H1 (cell line): ENCODE results near the gene PRR5. TPM values are rescaled to one million over a fixed set of nuclear protein-coding genes. Genes with fewer than 3 reads are reported as not detected.

Source experiments
- CTCF ChIA-PET: fragments of 300-600 bp; sonication (Branson Sonifier 250); formaldehyde crosslinking; loops from one replicate; lab custom pipeline; 2021; ENCODE audit not compliant: partially characterized antibody; lab: Charles Lee
- POLR2A ChIA-PET: fragments of 300-600 bp; sonication (Branson Sonifier 250); formaldehyde crosslinking; loops from one replicate; lab custom pipeline; 2021; ENCODE audit warnings: inconsistent platforms; ENCODE audit not compliant: partially characterized antibody; lab: Charles Lee
- DNase-seq, 2 experiments: peaks; one replicate each; pipeline versions ENCODE4 v3.0.0 to v3.0.0-alpha.2; 2010 to 2022; ENCODE audit warnings: low spot score in 2 of 2, low read depth in 1 of 2, mixed read lengths in 1 of 2
- FAIRE-seq: peaks from 2 replicates; lab custom pipeline; 2011; peaks lifted over from hg19 to GRCh38; lab: Jason Lieb, UNC
- H2AFZ ChIP-seq: 2 replicates; pipeline ENCODE4 v1.8.1; 2012; ENCODE audit warnings: low read length, inconsistent platforms
- H2AK5ac ChIP-seq: 2 replicates; pipeline ENCODE4 v1.6.1; 2013; ENCODE audit warnings: low read depth, low read length
- H2BK120ac ChIP-seq: replicated peaks from 2 replicates; pipeline ENCODE3; 2013; ENCODE audit warnings: low read depth, low read length, inconsistent platforms
- H2BK12ac ChIP-seq: 2 replicates; pipeline ENCODE4 v1.6.1; 2013; ENCODE audit warnings: low read depth, low read length
- H2BK15ac ChIP-seq: 2 replicates; pipeline ENCODE4 v1.6.1; 2013; ENCODE audit warnings: low read length
- H2BK20ac ChIP-seq: 2 replicates; pipeline ENCODE4 v1.6.1; 2013; ENCODE audit warnings: low read length
- H2BK5ac ChIP-seq: 2 replicates; pipeline ENCODE4 v1.6.1; 2013; ENCODE audit warnings: low read depth, low read length
- H3K14ac ChIP-seq: 2 replicates; pipeline ENCODE4 v1.6.1; 2013; ENCODE audit warnings: inconsistent platforms; ENCODE audit not compliant: insufficient read length
- H3K18ac ChIP-seq: 2 replicates; pipeline ENCODE4 v1.6.1; 2013; ENCODE audit warnings: low read length; ENCODE audit errors: extremely low read depth
- H3K23ac ChIP-seq: 2 replicates; pipeline ENCODE4 v1.6.1; 2013; ENCODE audit warnings: inconsistent platforms; ENCODE audit not compliant: insufficient read length
- H3K23me2 ChIP-seq: 2 replicates; pipeline ENCODE4 v1.6.1; 2013; ENCODE audit warnings: low read depth, low read length
- H3K27ac ChIP-seq: 2 replicates; pipeline ENCODE4 v1.6.1; 2011; ENCODE audit warnings: low read depth, low read length, inconsistent platforms
- H3K27me3 ChIP-seq, 4 experiments: replicated peaks in 1 of 4; 1 replicate in 1 of 4; 2 replicates in 3 of 4; pipeline versions ENCODE4 v1.6.1 to v1.8.1; 2011 to 2013; ENCODE audit warnings: low read length in 3 of 4, mild to moderate bottlenecking in 3 of 4, inconsistent platforms in 2 of 4, mixed read lengths in 2 of 4, moderate library complexity in 1 of 4; ENCODE audit not compliant: control insufficient read depth in 3 of 4, insufficient read depth in 3 of 4; ENCODE audit errors: extremely low read depth in 1 of 4
- H3K36me3 ChIP-seq, 4 experiments: 2 replicates each; pipeline versions ENCODE4 v1.6.1 to v1.8.1; 2011 to 2013; ENCODE audit warnings: mild to moderate bottlenecking in 4 of 4, low read length in 3 of 4, moderate library complexity in 2 of 4, control low read depth in 1 of 4, inconsistent platforms in 1 of 4; ENCODE audit not compliant: insufficient read depth in 4 of 4, control insufficient read depth in 2 of 4
- H3K4ac ChIP-seq: replicated peaks from 2 replicates; pipeline ENCODE3; 2013; ENCODE audit warnings: low read length, low read depth, mixed read lengths, inconsistent platforms; ENCODE audit not compliant: insufficient read length
- H3K4me1 ChIP-seq, 4 experiments: replicated peaks in 1 of 4; 1 replicate in 1 of 4; 2 replicates in 3 of 4; pipeline versions ENCODE4 v1.6.1 to v1.8.1; 2011 to 2013; ENCODE audit warnings: low read length in 3 of 4, inconsistent platforms in 2 of 4, mixed read lengths in 1 of 4; ENCODE audit not compliant: insufficient read depth in 4 of 4, control insufficient read depth in 3 of 4
- H3K4me2 ChIP-seq, 2 experiments: 2 replicates each; pipeline versions ENCODE4 v1.6.1 to v1.8.1; 2011 to 2013; ENCODE audit warnings: low read depth in 2 of 2, low read length in 2 of 2, control low read depth in 1 of 2, inconsistent platforms in 1 of 2, mild to moderate bottlenecking in 1 of 2; ENCODE audit not compliant: insufficient read depth in 1 of 2
- H3K4me3 ChIP-seq, 4 experiments: fragments of 200-600, 300-600 bp in 1 of 4; sonication (generic), shearing (Covaris generic), sonication (Bioruptor Twin) in 1 of 4; 2 replicates each; pipeline versions ENCODE4 v1.5.1 to v1.8.1; 2011 to 2016; ENCODE audit warnings: low read length in 4 of 4, low read depth in 3 of 4, control low read depth in 2 of 4, inconsistent platforms in 2 of 4, mild to moderate bottlenecking in 2 of 4, mixed read lengths in 1 of 4, moderate library complexity in 1 of 4; ENCODE audit not compliant: insufficient read depth in 2 of 4; ENCODE audit errors: extremely low read depth in 1 of 4
- H3K56ac ChIP-seq: replicated peaks from 2 replicates; pipeline ENCODE3; 2013; ENCODE audit warnings: low read depth, mild to moderate bottlenecking, mixed read lengths, low read length, inconsistent platforms; ENCODE audit not compliant: insufficient read length
- H3K79me1 ChIP-seq: 2 replicates; pipeline ENCODE4 v1.6.1; 2013; ENCODE audit warnings: low read depth, low read length, control low read depth
- H3K79me2 ChIP-seq, 2 experiments: 2 replicates each; pipeline versions ENCODE4 v1.6.1 to v1.8.1; 2012 to 2013; ENCODE audit warnings: low read length in 2 of 2, mild to moderate bottlenecking in 2 of 2, inconsistent platforms in 1 of 2; ENCODE audit not compliant: insufficient read depth in 2 of 2, control insufficient read depth in 1 of 2
- H3K9ac ChIP-seq, 4 experiments: replicated peaks in 1 of 4; 1 replicate in 1 of 4; 2 replicates in 3 of 4; pipeline versions ENCODE4 v1.6.1 to v1.8.1; 2011 to 2013; ENCODE audit warnings: low read depth in 3 of 4, low read length in 3 of 4, control low read depth in 2 of 4, mild to moderate bottlenecking in 2 of 4, moderate library complexity in 2 of 4, inconsistent platforms in 1 of 4; ENCODE audit errors: extremely low read depth in 1 of 4
- H3K9me3 ChIP-seq, 2 experiments: 2 replicates each; pipeline versions ENCODE4 v1.6.1 to v1.8.1; 2012 to 2013; ENCODE audit warnings: mild to moderate bottlenecking in 2 of 2, moderate library complexity in 2 of 2, control low read depth in 1 of 2, inconsistent platforms in 1 of 2, low read depth in 1 of 2, low read length in 1 of 2, mixed read lengths in 1 of 2; ENCODE audit not compliant: insufficient read depth in 2 of 2
- H4K20me1 ChIP-seq, 2 experiments: replicated peaks in 1 of 2; 2 replicates each; pipeline versions ENCODE3 to v1.8.1; 2011 to 2013; ENCODE audit warnings: inconsistent platforms in 2 of 2, low read length in 2 of 2, mild to moderate bottlenecking in 1 of 2; ENCODE audit not compliant: insufficient read depth in 2 of 2, control insufficient read depth in 1 of 2
- H4K5ac ChIP-seq: 2 replicates; pipeline ENCODE4 v1.6.1; 2013; ENCODE audit warnings: low read length, low read depth, mixed read lengths, inconsistent platforms; ENCODE audit not compliant: insufficient read length
- H4K8ac ChIP-seq: 2 replicates; pipeline ENCODE4 v1.8.0; 2013; ENCODE audit warnings: mild to moderate bottlenecking, moderate library complexity, low read length, inconsistent platforms; ENCODE audit not compliant: insufficient read depth; ENCODE audit errors: extremely low read depth
- H4K91ac ChIP-seq: replicated peaks from 2 replicates; pipeline ENCODE3; 2013; ENCODE audit warnings: low read length, mixed read lengths, inconsistent platforms; ENCODE audit not compliant: insufficient read length
- ASH2L ChIP-seq: fragments of 200-600, 300-600 bp; sonication (generic); IDR thresholded peaks from one replicate; pipeline ENCODE4 v1.7.1; 2017; ENCODE audit warnings: low read length
- CBX8 ChIP-seq: fragments of 300-800, 300-1000 bp; sonication (generic); IDR thresholded peaks from 2 replicates; pipeline ENCODE4 v1.7.1; 2016; ENCODE audit warnings: low read depth, low read length, borderline replicate concordance
- POLR2A ChIP-seq, 2 experiments: IDR thresholded peaks; 1 replicate in 1 of 2; 2 replicates in 1 of 2; pipeline ENCODE4 v1.6.1; 2011; ENCODE audit warnings: low read depth in 2 of 2, low read length in 2 of 2, mild to moderate bottlenecking in 2 of 2; ENCODE audit errors: control extremely low read depth in 1 of 2
- POU5F1 ChIP-seq: IDR thresholded peaks from 2 replicates; pipeline ENCODE4 v1.6.1; 2011; ENCODE audit warnings: low read depth, mild to moderate bottlenecking, low read length, moderate library complexity
- SIRT6 ChIP-seq: IDR thresholded peaks from one replicate; pipeline ENCODE4 v1.7.1; 2012; ENCODE audit warnings: low read length, inconsistent platforms
- TBP ChIP-seq: IDR thresholded peaks from 2 replicates; pipeline ENCODE4 v1.6.1; 2011; ENCODE audit warnings: low read depth, low read length, improper control_type of control experiment
- WGBS, 2 experiments: shearing (Covaris generic) in 1 of 2; methylation state at CpG; one replicate each; pipeline versions ENCODE4 v1.1.6 to v1.1.7; 2013 to 2015; ENCODE audit warnings: low lambda C conversion rate in 2 of 2, mixed read lengths in 2 of 2, inconsistent platforms in 1 of 2, low coverage in 1 of 2, missing lambda C conversion rate in 1 of 2; ENCODE audit not compliant: insufficient replicate concordance in 2 of 2, insufficient coverage in 1 of 2, insufficient read length in 1 of 2; ENCODE audit errors: extremely low coverage in 1 of 2, missing lambda C conversion rate in 1 of 2; 5-methylcytosine and 5-hydroxymethylcytosine counted together
- polyA plus RNA-seq, 7 experiments: library from polyadenylated mRNA; depleted of rRNA in 3 of 7; stranded (reverse) in 5 of 7; unstranded in 2 of 7; fragments of >200 nt in 5 of 7; fragments of 200-250 nt in 2 of 7; gene quantifications; 1 replicate in 5 of 7; 2 replicates in 1 of 7; 4 replicates in 1 of 7; pipeline versions ENCODE4 v1.2.1 to v1.2.3, GENCODE V29; 2011 to 2013; ENCODE audit warnings: missing spikeins in 2 of 7, mixed read lengths in 2 of 7
- total RNA-seq: library from RNA; stranded (reverse); fragmentation: NEBNext Ultra II Directional; extraction: Animal tissue kit (Norgen Biotek cat#: 25700); gene quantifications from 2 replicates; pipeline ENCODE4 v1.2.1, GENCODE V29; 2021

The PRR5 gene
- total and polyA plus RNA-seq, 2 of the 8 experiments (the other 6 are each of a cell fraction or from before 2014, with no cell fraction given) = 16.5 to 25.7 TPM

DNA sequence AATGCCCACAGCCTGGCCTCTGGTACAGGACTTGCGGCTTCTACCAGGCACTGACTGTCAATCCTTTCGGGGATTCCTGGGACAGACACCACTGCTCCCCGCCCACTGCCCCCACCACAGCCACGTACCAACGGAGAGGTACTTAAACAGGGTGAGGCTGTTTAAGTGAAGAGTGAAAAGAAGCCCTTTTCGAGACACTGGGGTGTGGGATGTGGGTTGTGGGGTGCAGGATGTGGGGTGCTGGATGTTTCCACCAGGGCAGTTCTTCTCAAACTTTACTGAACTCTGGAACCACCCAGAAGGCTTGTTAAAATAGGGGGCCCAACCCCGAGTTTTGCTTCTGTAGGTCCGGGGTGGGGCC is 34.2 kb upstream of the PRR5 start:
- H2BK5ac ChIP-seq = no peak overlapping the region
- H3K27ac ChIP-seq = no peak overlapping the region
- H3K56ac ChIP-seq = no peak overlapping the region
- H3K4ac ChIP-seq = no peak overlapping the region
- no peak overlapping the region for H2BK12ac ChIP-seq
- H4K20me1 ChIP-seq = peaks cover 0 to 4% of the 10 kb centered on the region in 2 experiments
- FAIRE-seq (no peak), DNase-seq (no peak)
- no peak overlapping the region; a peak in 1 of 7 replicates for H3K9ac ChIP-seq
- no peaks in the 10 kb centered on the region for H3K79me1 ChIP-seq
- H2BK15ac ChIP-seq = no peak overlapping the region
- H3K4me1 ChIP-seq = peaks cover 0 to 5% (median 1%) of the 10 kb centered on the region in 4 experiments; a peak in 4 of 7 replicates
- no peak overlapping the region for H4K91ac ChIP-seq
- peak overlapping the region; percentile 64 to 69 for H3K4me2 ChIP-seq
- POLR2A ChIA-PET = no interaction called here
- H3K23me2 ChIP-seq = peaks cover 5% of the 10 kb centered on the region; the same call in 1 of the 2 replicates
- H4K5ac ChIP-seq = no peak overlapping the region
- CTCF ChIA-PET = interaction anchor here (0.7 kb wide), 1 partner anchor 100 kb away, joined by 3 read pairs; no protein-coding TSS in a partner anchor
- H3K14ac ChIP-seq = no peak overlapping the region
- WGBS, 2 experiments = 41% methylated on average over 7 of the region's 8 CpGs; no CpG with 5 or more reads in 1 of the 2 experiments
- no peak overlapping the region for H2BK20ac ChIP-seq
- no peak overlapping the region for H2BK120ac ChIP-seq
- H2AK5ac ChIP-seq = no peak overlapping the region
- peak overlapping the region; percentile 38 to 64 (median 48) for H3K4me3 ChIP-seq
- H3K23ac ChIP-seq = no peak overlapping the region
- H3K9me3 ChIP-seq = no peaks in the 10 kb centered on the region
- H3K27me3 ChIP-seq = peaks cover 0 to 16% (median 10%) of the 10 kb centered on the region in 4 experiments; a peak in 6 of 7 replicates
- TF ChIP-seq CBX8 (no peak), ASH2L (no peak), SIRT6 (no peak), POLR2A (IDR thresholded peaks at IDR 0.05; ENCODE audit: control extremely low read depth in 1 of 2, low read depth in 2 of 2, low read length in 2 of 2) (no peak), TBP (no peak), POU5F1 (no peak)
- H3K79me2 ChIP-seq = no peaks in the 10 kb centered on the region
- H3K18ac ChIP-seq = no peak overlapping the region; the same call in 1 of the 2 replicates
- no peaks in the 10 kb centered on the region for H3K36me3 ChIP-seq
- no peak overlapping the region for H2AFZ ChIP-seq
- no peak overlapping the region for H4K8ac ChIP-seq
